Ascending aorta (tissue), 2 donors: ENCODE data around the gene ARID3C. TPM values are rescaled to one million over a fixed set of nuclear protein-coding genes. Genes with fewer than 3 reads are reported as not detected.

Experiments used
- DNase-seq, 2 donors: peaks; one replicate each; pipeline ENCODE4 v3.0.0-alpha.2; 2019; ENCODE audit warnings: low spot score in 2 of 2
- H3K27ac ChIP-seq, 2 donors: fragments of 200-600 bp; sonication (generic); one replicate each; pipeline ENCODE4 v1.5.1; 2016 to 2017; ENCODE audit warnings: mild to moderate bottlenecking in 1 of 2
- H3K27me3 ChIP-seq: fragments of 200-600 bp; sonication (generic); one replicate; pipeline ENCODE4 v1.5.1; 2017
- H3K36me3 ChIP-seq, 2 donors: fragments of 200-600 bp; sonication (generic); one replicate each; pipeline ENCODE4 v1.5.1; 2016
- H3K4me1 ChIP-seq, 2 donors: fragments of 200-600 bp; sonication (generic); one replicate each; pipeline ENCODE4 v1.5.1; 2016 to 2017; ENCODE audit warnings: mild to moderate bottlenecking in 1 of 2
- H3K4me3 ChIP-seq, 2 donors: fragments of 200-600 bp; sonication (generic); one replicate each; pipeline ENCODE4 v1.5.1; 2016 to 2017; ENCODE audit warnings: mild to moderate bottlenecking in 1 of 2
- H3K9me3 ChIP-seq, 2 donors: fragments of 200-600 bp; sonication (generic); one replicate each; pipeline ENCODE4 v1.5.1; 2016
- CTCF ChIP-seq, 3 experiments: fragments of 200-600 bp in 2 of 3; fragments of 450-650 bp in 1 of 3; sonication (generic) in 2 of 3; IDR thresholded peaks; one replicate each; pipeline ENCODE4 v1.5.1; 2016 to 2019; ENCODE audit warnings: antibody characterized with exemption in 3 of 3, mild to moderate bottlenecking in 1 of 3, moderate library complexity in 1 of 3
- intact Hi-C: fragments of 100-400 bp; cut with DNase I; formaldehyde crosslinking; loops from one replicate; pipeline ENCODE4 v1.15.1; 2023
- total RNA-seq: library from RNA; depleted of rRNA; stranded (reverse); fragments of >200 nt; gene quantifications from one replicate; pipeline ENCODE4 v1.1.0, GENCODE V29; 2016

The ARID3C gene
- total RNA-seq, 1 donor from 2014 or later = not detected

DNA sequence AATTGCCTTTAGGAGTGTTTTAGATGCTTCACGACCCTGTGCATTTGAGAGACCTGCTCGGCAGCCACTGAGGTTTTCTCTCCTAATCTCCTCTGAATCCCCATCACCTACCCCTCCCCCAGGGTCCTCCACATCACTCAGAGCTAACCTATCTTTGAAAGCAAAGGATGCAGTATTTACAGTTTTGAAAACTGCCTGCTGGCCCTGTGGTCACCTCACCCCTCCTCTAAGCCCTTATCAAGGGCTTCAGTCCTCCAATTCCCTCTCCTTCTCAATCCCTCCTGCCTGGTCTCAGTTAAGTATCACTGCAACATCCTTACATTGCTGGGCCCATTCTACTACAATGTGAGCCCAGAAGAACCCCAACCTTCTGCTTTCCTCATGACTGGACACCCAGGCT, 21.5 kb downstream of the ARID3C start:
- Histone ChIP-seq H3K4me3 (no peak overlapping the region), H3K27ac (no peak overlapping the region), H3K9me3 (no peaks in the 10 kb centered on the region), H3K4me1 (peaks cover under 1 to 6% of the 10 kb centered on the region in 2 donors), H3K36me3 (no peaks in the 10 kb centered on the region), H3K27me3 (no peaks in the 10 kb centered on the region)
- no peak for TF ChIP-seq CTCF (IDR thresholded peaks at IDR 0.05)
- intact Hi-C loops = no loop called here
- no peak for DNase-seq

GRCh38 chr9:34606905-34607304, 22.0 kb downstream of the ARID3C start:
- H3K36me3 ChIP-seq = no peaks in the 10 kb centered on the region

GRCh38 chr9:34606190-34606589, 22.7 kb downstream of the ARID3C start:
- Histone ChIP-seq H3K9me3 (no peaks in the 10 kb centered on the region), H3K36me3 (no peaks in the 10 kb centered on the region), H3K27ac (no peak overlapping the region), H3K4me1 (peaks cover 0 to 3% of the 10 kb centered on the region in 2 donors), H3K27me3 (no peaks in the 10 kb centered on the region), H3K4me3 (no peak overlapping the region)
- intact Hi-C loops = no loop called here
- DNase-seq = no peak
- TF ChIP-seq CTCF (IDR thresholded peaks at IDR 0.05) = no peak

More at GRCh38 chr9:34606905-34607304, 22.0 kb downstream of the ARID3C start:
- Histone ChIP-seq H3K4me3 (no peak overlapping the region), H3K27ac (no peak overlapping the region), H3K4me1 (peaks cover 0 to 5% of the 10 kb centered on the region in 2 donors), H3K27me3 (no peaks in the 10 kb centered on the region), H3K9me3 (no peaks in the 10 kb centered on the region)
- TF ChIP-seq CTCF (IDR thresholded peaks at IDR 0.05) = no peak
- intact Hi-C loops = no loop called here
- no peak for DNase-seq

DNA sequence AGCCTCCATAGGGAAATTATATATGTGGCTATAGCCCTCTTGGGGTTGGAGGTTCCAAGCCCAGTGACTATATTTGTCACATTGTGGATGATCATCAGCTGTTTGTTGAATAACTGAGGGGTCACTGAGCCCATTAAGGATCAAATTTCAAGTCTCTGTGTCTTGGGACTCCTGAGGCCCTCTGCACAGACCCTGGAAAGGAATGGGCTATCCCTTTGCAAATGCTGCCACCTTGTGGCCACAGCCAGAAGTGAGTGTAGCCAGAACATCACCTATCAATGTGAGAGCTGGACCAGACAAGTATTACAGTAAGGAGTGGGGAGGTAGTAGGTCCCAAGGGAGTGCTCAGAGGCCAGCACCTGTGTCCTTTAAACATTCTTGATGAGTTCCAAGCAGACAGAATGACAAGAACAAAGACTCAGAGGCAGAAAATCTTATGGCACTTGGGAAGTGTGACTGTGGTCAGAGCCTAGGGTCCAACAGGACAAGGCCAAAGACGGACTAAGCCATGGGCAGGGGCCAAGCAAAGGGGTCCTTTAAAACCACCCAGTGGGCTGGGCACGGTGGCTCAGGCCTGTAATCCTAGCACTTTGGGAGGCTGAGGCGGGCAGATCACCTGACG, 25.1 kb downstream of the ARID3C start:
- DNase-seq = peak in 1 of 2 donors; percentile 93
- Histone ChIP-seq H3K4me3 (no peak overlapping the region), H3K4me1 (no peaks in the 10 kb centered on the region), H3K36me3 (no peaks in the 10 kb centered on the region), H3K27ac (no peak overlapping the region), H3K27me3 (no peaks in the 10 kb centered on the region), H3K9me3 (no peaks in the 10 kb centered on the region)
- intact Hi-C loops = loop anchor here (1.0 kb wide), 1 partner anchor 55 kb away; no protein-coding TSS in a partner anchor
- peak; percentile 77 to 93 (median 88) for TF ChIP-seq CTCF (IDR thresholded peaks at IDR 0.05)

DNA sequence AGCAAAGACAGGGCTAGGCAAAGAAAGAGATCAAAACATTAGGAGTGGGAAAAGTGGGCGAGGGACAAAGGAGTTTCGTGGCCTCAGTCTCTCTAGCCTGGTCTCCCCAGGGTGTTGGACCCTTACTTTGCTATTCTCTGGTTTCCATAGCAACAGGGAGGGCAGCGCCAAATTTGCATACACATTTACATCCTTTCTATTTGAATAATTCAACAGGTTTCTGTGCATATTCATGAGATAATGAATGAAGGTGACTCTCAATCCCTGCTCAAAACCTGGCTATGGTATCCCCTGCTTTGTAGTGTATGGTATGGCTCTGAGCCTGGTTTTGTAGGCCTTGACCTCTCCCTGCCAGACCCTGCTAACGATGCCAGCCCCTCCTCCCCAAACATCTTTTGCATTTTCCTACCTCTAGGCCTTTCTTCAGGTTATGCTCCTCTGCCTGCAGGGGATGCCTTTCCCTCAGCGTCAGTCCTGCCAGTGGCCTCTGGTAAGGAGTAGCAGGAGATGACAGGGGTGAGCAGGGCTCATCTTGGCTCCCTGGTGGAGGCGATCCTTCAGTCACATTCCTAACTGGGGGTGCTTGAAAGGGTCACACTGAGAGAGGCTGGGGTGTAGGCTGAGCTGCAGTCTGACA, 26.8 kb downstream of the ARID3C start:
- no peaks in the 10 kb centered on the region for H3K4me1 ChIP-seq
- H3K9me3 ChIP-seq = no peaks in the 10 kb centered on the region
- no peaks in the 10 kb centered on the region for H3K36me3 ChIP-seq
- no peak overlapping the region for H3K4me3 ChIP-seq
- no peaks in the 10 kb centered on the region for H3K27me3 ChIP-seq
- TF ChIP-seq CTCF (IDR thresholded peaks at IDR 0.05) = no peak
- no peak overlapping the region for H3K27ac ChIP-seq
- DNase-seq = no peak
- intact Hi-C loops = no loop called here
